ENCODE results near the gene GP1BB.

GP1BB gene

DNA sequence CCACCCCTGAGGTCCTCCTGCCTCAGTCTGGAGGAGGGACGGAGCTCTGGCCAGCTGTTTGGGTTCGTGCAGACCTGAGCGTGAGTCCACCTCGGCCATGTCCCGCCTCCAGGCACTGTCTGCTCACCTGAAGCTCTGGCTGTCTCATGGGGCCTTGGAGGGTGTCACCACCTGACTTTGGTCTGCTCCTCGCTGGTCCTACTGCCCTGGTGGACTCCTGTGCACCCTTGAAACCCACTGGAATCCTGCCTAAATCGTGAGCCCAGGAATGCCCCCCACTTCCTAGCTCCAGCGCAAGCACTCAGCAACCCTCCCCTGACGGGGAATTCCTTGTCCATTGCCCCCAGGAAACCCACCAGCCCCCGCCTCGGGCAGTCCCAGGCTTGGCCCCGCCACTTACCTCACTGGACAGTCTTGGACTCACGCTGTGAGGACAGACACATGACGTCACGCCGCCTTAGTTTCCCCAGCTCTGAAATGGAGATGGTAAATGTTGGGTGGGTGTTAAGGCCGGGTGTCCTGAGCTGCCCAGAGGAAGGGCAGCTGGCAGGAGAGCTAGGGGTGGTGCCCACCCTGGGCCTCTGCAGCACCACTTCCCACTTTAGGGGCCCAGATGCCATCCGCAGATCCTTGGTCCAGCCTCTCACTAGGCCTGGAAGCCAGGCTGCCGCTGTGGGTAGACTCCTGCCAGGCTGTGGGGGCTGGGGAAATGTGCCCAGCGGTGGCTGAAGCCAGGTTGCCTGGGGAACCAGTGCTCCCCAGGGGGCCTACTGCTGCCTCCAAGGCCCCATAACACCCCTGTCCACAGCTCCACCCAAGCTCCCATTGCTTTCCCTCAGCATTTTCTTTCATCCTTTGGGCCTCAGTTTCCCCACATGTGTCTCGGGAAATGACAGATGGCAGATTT is 19.1 kb downstream of the GP1BB start:
- DNase-seq (ENCODE audit: low read depth in 3 of 3): no peak

DNA sequence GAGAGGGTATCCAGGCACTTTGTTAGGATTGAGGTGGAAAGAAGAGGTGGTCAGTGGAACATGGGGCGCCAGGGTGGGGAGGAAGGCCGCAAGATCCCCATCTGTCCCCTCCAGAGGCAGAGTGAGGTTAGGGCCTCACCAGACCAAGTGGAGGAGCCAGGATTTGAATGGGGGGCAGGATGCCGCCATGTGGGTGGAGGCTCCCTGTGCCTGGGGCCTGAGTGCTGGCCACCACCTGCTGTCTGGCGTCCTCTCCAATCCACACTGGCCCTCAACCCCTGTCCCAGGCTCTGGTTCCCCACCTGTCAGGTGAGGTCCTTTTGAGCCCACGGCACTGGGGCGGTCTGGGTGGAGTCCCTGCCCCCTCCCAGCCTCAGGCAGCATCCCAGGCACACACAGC is 19.7 kb downstream of the GP1BB start:
- no peak for DNase-seq (ENCODE audit: low read depth in 3 of 3)

DNA sequence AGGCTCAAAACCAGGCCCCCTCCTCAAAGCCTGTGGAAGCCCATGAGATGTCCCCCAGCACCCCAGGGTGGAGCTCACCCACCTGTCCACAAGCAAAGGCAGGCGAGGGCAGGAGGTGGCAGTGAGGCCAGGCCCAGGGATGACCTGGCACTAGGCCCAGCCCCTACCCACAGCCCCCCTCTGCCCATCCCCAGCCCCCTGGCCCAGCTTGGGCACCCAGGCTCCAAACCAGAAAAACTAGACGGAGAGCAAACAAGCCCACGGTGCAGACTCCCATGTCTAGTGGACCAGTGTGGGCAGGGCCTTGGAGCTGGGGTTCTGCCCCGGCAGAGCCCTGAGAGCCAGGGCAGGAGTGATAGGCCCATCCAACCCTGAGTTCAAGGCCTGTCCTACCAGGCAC is 20.3 kb downstream of the GP1BB start:
- no peak for DNase-seq (ENCODE audit: low read depth in 3 of 3)

DNA sequence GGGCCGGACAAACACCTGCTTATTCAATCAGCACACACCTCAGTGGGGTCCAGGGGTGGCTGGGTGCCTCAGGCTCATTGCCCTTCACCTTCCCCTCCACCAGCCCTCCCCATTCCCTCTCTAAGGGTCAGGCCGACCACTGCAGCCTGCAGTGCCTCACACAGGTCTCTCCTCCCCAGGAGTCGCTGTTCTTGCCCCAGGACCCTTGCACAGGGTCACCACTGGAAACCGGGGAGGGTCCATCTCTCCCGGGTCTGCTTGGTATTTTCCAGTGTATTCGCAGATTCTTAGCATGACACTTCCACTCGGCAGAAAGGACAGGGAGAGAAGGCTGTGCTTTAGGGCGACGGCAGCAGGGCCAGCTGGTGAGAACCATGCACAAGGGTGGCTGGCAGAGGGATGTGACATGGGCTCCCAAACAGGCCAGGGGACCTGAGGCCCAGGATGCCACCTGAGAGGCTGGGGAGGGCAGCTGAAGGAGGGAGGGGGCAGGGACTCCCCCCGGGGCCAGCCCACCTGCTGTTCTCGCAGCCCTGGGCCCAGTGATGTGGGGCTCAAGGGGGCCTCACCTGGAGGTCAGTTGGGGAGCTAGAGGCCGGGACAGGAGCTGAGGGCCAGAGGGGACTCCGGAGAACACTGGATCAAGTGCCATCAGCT is 21.1 kb downstream of the GP1BB start:
- DNase-seq (ENCODE audit: low read depth in 3 of 3): no peak

DNA sequence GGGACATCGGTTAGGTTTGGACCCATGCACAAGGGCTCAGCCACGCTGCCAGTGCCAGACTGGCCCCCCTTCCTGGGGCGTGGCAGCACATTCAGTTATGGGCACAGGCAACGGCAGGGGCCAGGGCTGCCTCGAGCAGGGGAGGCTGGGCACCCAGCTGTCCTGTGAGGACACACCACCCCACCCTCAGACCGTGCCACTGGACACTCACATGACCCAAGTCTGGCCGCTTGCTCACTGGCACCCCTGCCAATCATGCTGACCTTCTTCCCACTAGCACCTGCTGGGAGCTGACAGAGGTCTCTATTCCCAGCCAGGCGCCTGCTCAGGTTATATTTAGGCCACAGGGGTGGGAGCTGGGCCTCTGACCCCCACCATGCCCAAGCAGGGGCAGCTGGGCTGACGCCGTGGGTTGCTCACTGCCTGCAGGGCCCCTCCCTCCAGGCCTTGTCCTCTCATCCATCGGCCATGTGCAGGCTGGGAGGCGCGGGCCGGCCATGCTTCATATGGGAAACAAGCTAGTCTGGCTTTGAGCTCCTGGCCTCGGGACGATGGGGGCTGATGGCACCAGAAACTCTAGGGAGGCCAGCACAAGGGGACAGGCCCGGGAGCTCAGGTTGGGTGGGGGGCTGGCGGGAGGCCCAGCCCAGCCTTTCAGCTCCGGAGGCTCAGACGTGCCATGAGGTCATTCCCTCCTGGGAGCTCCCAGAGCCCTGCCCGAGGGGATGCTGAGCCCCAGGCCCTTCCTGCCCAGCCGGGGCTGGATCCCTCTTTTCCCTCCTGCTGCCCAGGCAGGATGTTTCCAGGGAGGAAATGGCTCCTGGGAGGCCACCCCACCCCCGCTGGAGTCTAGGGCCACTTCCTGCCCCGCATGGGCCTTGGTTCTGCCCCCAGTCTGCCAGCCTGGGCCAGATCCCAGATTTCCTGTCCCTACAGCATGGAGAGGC is 22.1 kb downstream of the GP1BB start:
- DNase-seq (ENCODE audit: low read depth in 3 of 3): no peak

DNA sequence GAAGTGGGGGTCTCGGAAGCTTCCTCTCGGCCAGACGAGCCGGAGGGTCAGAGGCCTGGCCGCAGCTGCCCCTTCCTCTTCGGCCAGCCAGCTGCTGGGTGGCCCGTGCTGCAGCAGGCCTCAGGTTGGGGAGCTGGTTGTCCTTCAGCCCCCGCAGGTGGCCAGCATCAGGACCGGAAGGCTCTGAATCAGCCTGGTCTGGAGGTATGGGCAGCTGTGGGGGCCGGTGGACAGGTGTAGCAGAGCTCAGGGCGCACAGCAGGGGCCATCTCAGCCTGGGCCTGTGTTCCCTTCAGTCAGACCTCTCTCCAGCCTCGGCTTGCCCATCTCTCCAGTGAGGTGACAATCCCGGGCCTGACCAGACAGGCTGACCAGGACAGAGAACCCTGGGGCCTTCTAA is 23.4 kb downstream of the GP1BB start:
- DNase-seq (ENCODE audit: low read depth in 3 of 3): no peak

DNA sequence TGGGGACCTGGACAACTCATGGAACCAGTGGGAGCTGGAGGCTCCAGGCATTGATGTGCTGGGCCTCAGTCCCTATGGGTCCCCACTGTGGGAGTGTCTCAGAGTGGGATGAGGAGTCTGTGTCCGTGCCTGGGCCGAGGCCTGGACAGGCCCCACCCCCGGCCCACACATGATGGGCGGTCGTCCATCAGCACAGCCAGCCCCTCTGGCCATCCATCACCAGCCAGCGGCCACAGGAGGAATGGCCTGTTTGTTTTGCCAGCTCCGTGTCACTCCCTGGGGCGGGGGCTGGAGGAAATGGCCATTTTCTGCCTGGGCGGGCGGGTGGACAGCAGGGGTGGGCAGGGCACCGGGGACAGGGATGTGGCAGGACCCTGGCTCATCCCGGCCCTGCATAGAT is 24.2 kb downstream of the GP1BB start:
- DNase-seq (ENCODE audit: low read depth in 3 of 3): no peak

DNA sequence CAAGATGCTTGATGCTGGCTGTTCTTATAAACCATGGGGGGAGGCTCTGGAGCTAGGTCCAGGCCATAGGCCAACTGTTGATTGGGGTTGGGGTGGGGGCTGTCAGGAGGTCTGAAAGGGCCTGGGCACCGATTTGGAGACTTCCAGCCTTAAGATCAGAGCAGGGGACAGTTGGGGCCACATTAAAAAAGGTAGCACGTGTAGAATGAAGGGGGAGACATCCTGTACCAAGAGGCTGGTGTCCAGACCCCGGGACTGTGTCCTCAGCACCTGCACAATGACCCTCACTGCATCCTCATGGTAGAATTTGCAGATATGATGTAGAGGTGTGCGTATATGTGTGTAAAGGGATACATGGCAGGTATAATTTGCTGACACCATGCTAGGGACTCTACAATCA is 24.8 kb downstream of the GP1BB start:
- DNase-seq (ENCODE audit: low read depth in 3 of 3): no peak

DNA sequence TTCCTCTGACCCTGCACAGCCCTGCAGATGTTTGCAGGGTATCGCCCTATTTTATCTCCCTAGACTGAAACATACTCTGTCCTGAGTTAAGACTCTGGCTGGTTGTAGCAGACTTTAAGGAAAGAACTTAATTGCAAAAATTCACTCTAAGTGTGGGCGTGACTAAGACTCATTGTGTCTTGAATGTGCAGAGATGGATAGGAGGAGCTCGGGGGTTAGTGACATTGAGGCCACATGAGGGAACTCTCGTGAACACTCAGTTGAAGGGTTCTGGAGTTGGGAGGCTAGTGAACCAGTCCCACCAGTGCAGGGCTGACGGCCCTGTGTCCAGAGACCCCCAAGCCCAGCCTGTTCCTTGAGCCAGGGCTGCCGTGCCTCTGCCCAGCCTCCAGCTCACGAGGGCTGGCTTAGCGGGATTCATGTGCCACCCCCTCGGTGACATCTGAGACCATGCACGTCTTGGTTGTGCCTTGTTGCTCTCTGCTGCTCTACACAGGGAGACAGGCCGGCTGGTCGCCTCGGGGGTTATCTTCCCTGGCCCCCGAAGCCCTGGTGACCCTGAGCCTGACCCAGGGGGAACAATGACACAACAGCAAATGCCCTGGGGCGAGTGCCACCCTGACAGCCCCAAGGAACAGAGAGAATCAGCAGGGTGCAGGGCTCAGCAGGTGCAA is 25.8 kb downstream of the GP1BB start:
- no peak for DNase-seq (ENCODE audit: low read depth in 3 of 3)

DNA sequence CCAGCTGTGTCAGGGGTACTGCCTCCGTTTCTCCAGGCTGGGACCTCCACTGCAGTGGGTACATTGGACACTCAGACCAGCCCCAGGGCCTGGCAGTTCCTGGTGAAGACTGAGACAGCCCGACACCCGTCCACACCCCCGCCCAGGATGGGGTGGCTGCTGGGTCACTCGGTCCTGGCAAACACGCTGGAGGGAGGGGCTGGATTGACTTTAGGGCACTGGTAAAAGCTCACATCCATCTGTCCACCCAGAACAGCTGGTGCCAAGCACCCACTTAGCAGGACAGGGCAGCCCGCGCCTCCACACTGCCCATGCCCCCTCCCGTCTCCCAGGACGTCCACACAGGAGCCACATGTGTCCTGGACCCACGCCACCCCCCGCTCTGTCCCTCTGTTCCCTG is 26.5 kb downstream of the GP1BB start:
- DNase-seq (ENCODE audit: low read depth in 3 of 3): no peak

DNA sequence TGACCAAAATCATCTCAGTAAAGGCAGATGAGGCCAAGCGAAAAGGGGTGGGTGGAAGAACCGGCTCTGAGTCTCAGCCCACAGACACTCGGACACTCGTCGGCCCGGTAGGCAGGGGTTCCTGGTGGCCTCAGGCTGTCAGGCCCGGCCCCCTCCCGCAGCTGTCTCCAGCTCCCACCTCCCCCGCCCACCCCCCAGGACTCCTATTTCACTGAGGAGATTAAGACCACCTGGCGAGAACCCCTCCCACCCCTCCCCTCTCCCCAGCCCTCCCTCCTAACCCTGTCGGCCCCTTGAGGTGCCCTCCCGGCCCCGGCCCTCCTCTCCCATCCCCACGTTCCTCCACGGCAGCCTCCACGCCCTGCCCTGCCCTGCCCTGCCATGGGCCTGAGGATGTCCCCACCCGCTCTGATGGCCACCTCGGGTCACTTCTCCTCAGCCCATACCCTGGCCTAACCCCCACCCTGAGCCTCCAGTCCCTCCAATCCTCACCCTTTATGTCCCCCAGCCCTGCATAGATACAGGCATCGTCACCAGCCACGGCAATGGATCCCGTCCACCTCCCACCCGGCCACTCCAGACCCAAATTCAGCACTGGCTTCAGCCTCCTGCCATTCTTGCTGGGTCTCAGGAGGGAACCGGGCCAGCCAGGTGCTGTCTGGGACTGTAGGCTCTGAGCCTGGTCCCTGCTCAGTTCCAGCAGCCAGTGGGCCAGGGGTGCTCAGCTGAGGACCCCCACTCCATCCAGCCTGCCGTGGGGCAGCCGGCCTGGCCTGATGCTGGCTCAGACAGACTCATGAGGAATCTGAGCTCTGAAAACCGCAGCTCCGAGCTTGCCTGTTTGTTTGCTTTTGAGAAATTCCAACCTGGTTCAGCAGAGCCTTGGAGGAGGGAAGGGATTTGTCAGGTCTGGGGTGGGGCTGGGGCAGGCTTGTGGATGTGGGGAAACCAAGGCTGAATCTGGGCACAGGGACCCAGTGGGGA is 27.5 kb downstream of the GP1BB start:
- DNase-seq (ENCODE audit: low read depth in 3 of 3): no peak

DNA sequence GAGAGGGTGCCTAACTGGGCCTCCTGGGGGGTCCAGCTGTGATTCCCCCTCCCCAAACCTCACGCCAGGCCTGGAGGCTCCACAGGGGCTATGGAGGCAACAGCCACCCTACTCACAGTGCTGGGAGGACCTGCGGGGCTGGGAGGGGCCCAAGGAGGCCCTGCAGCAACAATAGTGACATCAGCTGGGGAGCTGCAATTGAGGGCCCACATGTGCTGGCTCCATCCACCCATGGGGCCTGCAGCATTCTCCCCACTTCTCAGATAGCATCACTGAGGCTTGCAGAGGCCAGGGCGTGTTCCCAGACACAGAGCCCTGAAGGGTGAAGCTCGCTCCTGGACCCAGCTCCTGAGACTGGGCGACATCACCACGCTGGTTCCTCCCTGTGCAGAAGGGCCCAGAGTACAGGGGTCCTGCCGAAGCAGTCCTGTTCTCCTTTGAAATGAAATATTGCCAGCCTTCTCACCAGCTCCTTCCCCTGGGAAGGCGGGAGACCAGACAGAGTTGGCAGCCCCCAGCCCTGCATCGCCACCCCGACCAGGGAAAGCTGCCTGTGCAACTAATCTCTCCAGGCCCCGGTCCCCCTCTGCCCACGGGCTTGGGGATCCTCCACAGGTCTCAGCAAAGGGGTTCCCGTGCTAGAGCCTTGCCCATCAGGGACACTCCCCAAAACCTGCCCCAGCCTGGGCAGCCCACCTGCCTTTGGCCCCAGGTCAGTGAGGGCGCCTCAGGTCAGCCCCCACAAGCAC is 28.3 kb downstream of the GP1BB start:
- no peak for DNase-seq (ENCODE audit: low read depth in 3 of 3)

DNA sequence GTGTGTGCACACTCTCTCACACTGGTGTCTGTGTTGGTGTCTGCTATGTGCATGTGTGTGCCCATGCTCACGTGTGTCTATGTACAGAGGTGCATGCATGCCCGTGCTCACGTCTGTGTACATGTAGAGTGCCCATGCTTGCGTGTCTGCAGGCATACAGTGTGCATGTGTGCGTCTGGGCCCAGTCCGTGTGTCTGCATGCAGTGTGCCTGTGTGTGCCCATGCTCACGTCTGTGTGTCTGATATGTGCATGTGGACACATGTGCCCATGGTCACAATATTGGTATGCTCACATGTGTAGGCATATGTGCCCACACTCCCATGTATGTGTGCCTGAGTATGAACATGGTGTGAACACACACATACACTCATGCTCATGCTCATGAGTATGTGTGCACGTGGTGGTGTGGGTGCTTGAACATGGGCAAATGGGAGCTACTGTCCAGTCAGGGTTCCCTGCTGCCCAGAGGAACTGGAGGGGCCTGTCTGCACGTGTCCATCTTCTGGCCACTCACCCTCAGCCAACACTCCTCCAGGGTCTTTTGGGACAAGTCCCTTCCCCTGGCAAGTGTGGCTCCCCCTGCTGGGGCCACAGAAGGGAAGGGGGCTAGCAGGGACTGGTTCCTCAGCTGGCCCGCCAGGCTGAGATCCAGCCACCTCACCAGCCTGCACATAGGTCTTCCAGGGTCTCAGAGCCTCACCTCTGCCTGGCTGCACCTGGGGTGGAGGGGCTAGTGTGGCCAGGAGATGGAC is 29.9 kb downstream of the GP1BB start:
- no peak for DNase-seq (ENCODE audit: low read depth in 3 of 3)

DNA sequence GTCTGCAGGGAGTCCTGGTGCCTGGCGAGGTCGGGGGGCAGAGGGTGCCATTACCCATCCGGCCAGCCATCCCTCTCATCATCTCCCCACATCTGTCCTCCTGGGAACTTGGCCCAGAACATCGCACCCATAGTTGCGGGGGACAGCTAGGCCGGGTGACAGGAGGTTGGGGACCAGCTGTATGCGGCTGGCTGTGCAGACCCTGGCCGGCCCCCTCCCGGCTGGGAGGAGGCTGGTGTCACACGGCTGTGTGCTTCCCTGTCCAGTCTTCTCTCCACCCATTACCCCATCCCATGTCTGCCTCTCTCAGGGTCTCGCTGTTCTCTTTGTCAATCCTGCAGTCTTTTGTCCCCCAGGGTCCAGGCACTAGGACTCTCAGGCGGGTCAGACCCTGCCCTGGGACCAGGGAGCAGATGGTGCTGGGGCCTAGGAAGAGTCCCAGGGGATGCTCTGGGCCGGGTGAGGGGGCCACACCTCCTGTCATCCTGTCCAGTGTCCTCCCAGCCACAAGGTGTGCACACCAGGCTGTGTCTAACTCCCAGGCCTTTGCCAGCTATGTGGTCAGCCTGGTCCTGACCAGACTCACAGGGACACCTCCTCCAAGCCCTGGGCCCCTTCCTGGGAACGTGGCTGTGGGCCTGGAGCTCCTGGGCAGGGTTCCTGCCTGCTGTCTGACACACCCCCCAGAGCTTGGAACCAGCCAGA is 30.8 kb downstream of the GP1BB start:
- DNase-seq (ENCODE audit: low read depth in 3 of 3): no peak

DNA sequence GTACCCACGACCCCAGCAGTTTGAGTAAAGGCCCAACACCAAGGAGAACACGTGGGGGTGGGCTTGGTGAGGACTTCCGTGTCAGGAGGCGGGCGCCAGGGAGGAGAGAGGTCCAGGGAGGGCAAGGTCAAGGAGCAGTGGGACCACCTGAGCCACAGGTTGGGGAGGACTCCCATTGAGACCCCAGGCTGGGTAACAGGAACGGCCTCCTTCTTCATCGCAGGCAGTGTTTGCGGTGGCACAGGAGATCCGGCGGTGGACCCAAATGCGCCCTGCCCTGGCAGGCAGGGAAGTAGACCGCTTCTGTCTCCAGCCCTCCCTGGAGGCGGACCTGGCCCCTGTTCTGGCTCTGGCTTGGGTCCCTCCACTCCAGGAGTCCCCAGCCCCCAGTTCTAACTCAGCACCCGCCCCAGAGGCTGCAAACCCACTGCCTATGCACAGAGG is 31.4 kb downstream of the GP1BB start:
- DNase-seq (ENCODE audit: low read depth in 3 of 3): no peak

DNA sequence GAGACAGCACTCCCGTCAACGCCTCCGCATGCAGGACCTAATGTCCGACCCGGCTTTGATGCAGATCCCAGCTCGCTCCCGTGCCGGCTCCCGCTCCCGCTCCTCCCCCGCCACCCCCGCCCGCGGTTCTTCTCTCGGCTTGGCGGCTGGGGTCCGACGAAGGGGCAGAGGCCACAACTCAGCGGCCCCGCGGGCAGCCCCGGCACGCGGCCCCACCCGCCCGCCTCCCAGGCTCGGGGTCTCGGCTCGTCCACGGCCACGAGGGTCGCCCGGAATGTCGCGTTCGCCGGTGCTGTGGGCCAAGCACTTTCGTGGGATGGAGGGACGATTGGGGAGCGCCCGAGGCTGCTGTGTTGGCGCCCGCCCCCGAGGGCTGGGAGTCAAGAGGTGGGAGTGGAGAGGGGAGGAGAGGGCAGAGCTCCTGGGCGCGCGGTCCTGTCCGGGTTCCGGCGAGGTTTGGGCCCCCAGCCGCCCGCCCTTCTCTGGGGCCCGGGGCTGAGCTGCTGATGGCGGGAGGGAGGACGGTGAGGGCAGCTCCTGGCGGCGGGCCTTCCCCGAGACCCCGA is 31.9 kb downstream of the GP1BB start:
- DNase-seq (ENCODE audit: low read depth in 3 of 3): no peak

DNA sequence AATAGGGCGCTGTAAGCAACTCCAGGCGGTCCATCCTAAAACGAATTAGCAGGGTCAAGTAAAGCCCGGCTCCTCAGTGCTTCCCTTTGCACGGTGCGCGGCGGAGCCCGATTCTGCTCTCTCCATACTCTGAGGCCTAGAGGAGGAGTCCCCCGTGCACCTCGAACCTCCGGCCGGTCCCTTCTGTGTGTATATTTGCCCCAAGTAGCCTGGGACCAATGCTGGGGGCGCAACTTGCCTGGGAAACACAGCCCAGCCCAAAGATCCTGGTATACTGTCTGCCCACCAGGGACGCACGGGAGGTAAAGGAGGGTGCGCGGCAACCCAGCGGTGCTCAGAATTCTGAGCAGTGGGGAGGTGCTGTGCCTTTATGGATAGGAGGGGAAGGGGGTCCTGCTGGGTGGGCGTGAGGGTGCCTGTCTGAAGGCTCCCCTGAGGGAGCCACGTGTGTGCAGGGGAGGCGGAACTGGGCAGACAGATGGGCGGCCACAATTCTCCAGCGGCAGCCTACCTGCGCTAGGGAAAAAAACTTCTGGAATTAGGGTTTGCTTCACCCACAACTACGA is 32.5 kb downstream of the GP1BB start:
- DNase-seq (ENCODE audit: low read depth in 3 of 3): no peak

All from stimulated activated CD4-positive, alpha-beta T cell treated with anti-CD3 and anti-CD28 coated beads, TNF-alpha, amount 100 ng/mL, for 4 hours (primary cell).